Upper lobe of right lung (tissue), 1 donor: ENCODE results near the gene CLEC20A. TPM values are rescaled to one million over a fixed set of nuclear protein-coding genes. Genes with fewer than 3 reads are reported as not detected.

Source experiments
- ATAC-seq: fragments of 200-7000 bp; cut with Tn5 transposase; one replicate; pipeline ENCODE4 v1.9.1; 2020; ENCODE audit warnings: mild to moderate bottlenecking, moderate library complexity
- DNase-seq: peaks from one replicate; pipeline ENCODE4 v3.0.0-alpha.2; 2020
- H3K27ac ChIP-seq: fragments of 200-600 bp; one replicate; pipeline ENCODE4 v1.8.0; 2022
- H3K27me3 ChIP-seq: fragments of 200-600 bp; one replicate; pipeline ENCODE4 v1.8.0; 2022; ENCODE audit warnings: mild to moderate bottlenecking
- H3K36me3 ChIP-seq: fragments of 200-600 bp; one replicate; pipeline ENCODE4 v1.8.0; 2022
- H3K4me1 ChIP-seq: fragments of 200-600 bp; one replicate; pipeline ENCODE4 v1.8.0; 2022
- H3K4me3 ChIP-seq: fragments of 200-600 bp; one replicate; pipeline ENCODE4 v1.8.0; 2022; ENCODE audit warnings: mild to moderate bottlenecking
- H3K9me3 ChIP-seq: fragments of 200-600 bp; one replicate; pipeline ENCODE4 v1.8.0; 2022
- CTCF ChIP-seq: fragments of 200-600 bp; IDR thresholded peaks from one replicate; pipeline ENCODE4 v1.8.0; 2022; ENCODE audit warnings: antibody characterized with exemption
- intact Hi-C: fragments of 100-400 bp; cut with DNase I; formaldehyde crosslinking; loops from one replicate; pipeline ENCODE4 v1.11.0; 2022
- total RNA-seq: library from RNA; stranded (reverse); fragmentation: NEBNext Ultra II Directional; extraction: Animal tissue kit (Norgen Biotek cat#: 25700); gene quantifications from one replicate; pipeline ENCODE4 v1.2.1, GENCODE V29; 2021
- donor health status: DM: no; HTN: yes; CAD: no; lungs with severe emphysema.

The CLEC20A gene
- total RNA-seq, 1 donor from 2014 or later, result not detected

- no peak overlapping the region for H3K27ac ChIP-seq
- no peak for TF ChIP-seq CTCF
- H3K27me3 ChIP-seq, result no peaks in the 10 kb centered on the region
- H3K36me3 ChIP-seq, result no peaks in the 10 kb centered on the region
- H3K4me1 ChIP-seq, result peaks cover 10% of the 10 kb centered on the region
- no peaks in the 10 kb centered on the region for H3K9me3 ChIP-seq
- intact Hi-C loops, result loop anchor here (5.0 to 10.0 kb wide), 2 partner anchors 211 to 463 kb away; no protein-coding TSS in a partner anchor
- peak overlapping the region; percentile 94 for H3K4me3 ChIP-seq
- no peak for DNase-seq
- ATAC-seq, result no peak
Measured at GRCh38 chr1:178541379-178541778, 44.6 kb upstream of the CLEC20A start.

GRCh38 chr1:178540646-178541045, 43.9 kb upstream of the CLEC20A start:
- intact Hi-C loops, result loop anchor here (5.0 to 10.0 kb wide), 2 partner anchors 212 to 464 kb away; no protein-coding TSS in a partner anchor
- H3K4me1 ChIP-seq, result peaks cover 10% of the 10 kb centered on the region
- no peak for DNase-seq

GRCh38 chr1:178540204-178540603, 43.4 kb upstream of the CLEC20A start:
- ATAC-seq, result no peak
- no peak for DNase-seq
- Histone ChIP-seq H3K4me3 (no peak overlapping the region), H3K4me1 (peaks cover 10% of the 10 kb centered on the region), H3K27ac (no peak overlapping the region), H3K27me3 (no peaks in the 10 kb centered on the region), H3K36me3 (no peaks in the 10 kb centered on the region), H3K9me3 (no peaks in the 10 kb centered on the region)
- no peak for TF ChIP-seq CTCF
- intact Hi-C loops, result loop anchor here (5.0 to 10.0 kb wide), 2 partner anchors 212 to 465 kb away; no protein-coding TSS in a partner anchor

More at GRCh38 chr1:178540646-178541045, 43.9 kb upstream of the CLEC20A start:
- Histone ChIP-seq H3K27ac (no peak overlapping the region), H3K36me3 (no peaks in the 10 kb centered on the region), H3K27me3 (no peaks in the 10 kb centered on the region), H3K4me3 (no peak overlapping the region), H3K9me3 (no peaks in the 10 kb centered on the region)
- no peak for ATAC-seq
- no peak for TF ChIP-seq CTCF

- no peaks in the 10 kb centered on the region for H3K27me3 ChIP-seq
- ATAC-seq, result no peak
- TF ChIP-seq CTCF, result no peak
- H3K4me1 ChIP-seq, result peaks cover 10% of the 10 kb centered on the region
- no peak overlapping the region for H3K27ac ChIP-seq
- no peak overlapping the region for H3K4me3 ChIP-seq
- no peak for DNase-seq
- intact Hi-C loops, result no loop called here
- no peaks in the 10 kb centered on the region for H3K9me3 ChIP-seq
- no peaks in the 10 kb centered on the region for H3K36me3 ChIP-seq
Measured at GRCh38 chr1:178539291-178539690, 42.5 kb upstream of the CLEC20A start.

- Histone ChIP-seq H3K4me3 (no peak overlapping the region), H3K4me1 (peaks cover 10% of the 10 kb centered on the region), H3K27ac (no peak overlapping the region), H3K36me3 (no peaks in the 10 kb centered on the region), H3K9me3 (no peaks in the 10 kb centered on the region), H3K27me3 (no peaks in the 10 kb centered on the region)
- no peak for ATAC-seq
- no peak for TF ChIP-seq CTCF
- intact Hi-C loops, result no loop called here
- no peak for DNase-seq
Measured at GRCh38 chr1:178538192-178538916, 41.6 kb upstream of the CLEC20A start.
